HepG2 (cell line): ENCODE results near the gene PDP2. TPM values are rescaled to one million over a fixed set of nuclear protein-coding genes. Genes with fewer than 3 reads are reported as not detected.

Experiments used
- FOXC1 ChIP-seq: sonication (generic); formaldehyde crosslinking; IDR thresholded peaks from 2 replicates; pipeline ENCODE4 v1.8.0; 2022; ENCODE audit warnings: mild to moderate bottlenecking, missing genetic modification reagents, borderline replicate concordance
- HNRNPL ChIP-seq: fragments of 200-400 bp; formaldehyde crosslinking; IDR thresholded peaks from 2 replicates; pipeline ENCODE4 v1.6.1; 2017; ENCODE audit warnings: mild to moderate bottlenecking, low read depth, low read length
- MTF2 ChIP-seq: sonication (generic); formaldehyde crosslinking; IDR thresholded peaks from 2 replicates; pipeline ENCODE4 v1.5.0; 2020; ENCODE audit warnings: missing genetic modification reagents, borderline replicate concordance
- SIN3B ChIP-seq: fragments of 150-350 bp; IDR thresholded peaks from 2 replicates; pipeline ENCODE4 v1.6.1; 2014; ENCODE audit warnings: low read length
- SMC3 ChIP-seq: IDR thresholded peaks from 2 replicates; pipeline ENCODE4 v1.6.1; 2011; ENCODE audit warnings: low read length, improper control_type of control experiment
- TBP ChIP-seq: sonication (generic); formaldehyde crosslinking; IDR thresholded peaks from 2 replicates; pipeline ENCODE4 v1.5.0; 2020; ENCODE audit warnings: missing genetic modification reagents
- ZBTB42 ChIP-seq: sonication (generic); formaldehyde crosslinking; IDR thresholded peaks from 2 replicates; pipeline ENCODE4 v1.5.0; 2020; ENCODE audit warnings: mild to moderate bottlenecking, missing genetic modification reagents
- ZNF160 ChIP-seq: sonication (generic); formaldehyde crosslinking; IDR thresholded peaks from 2 replicates; pipeline ENCODE4 v1.8.0; 2022; ENCODE audit warnings: mild to moderate bottlenecking, inconsistent platforms, missing genetic modification reagents
- ZNF251 ChIP-seq: sonication (generic); formaldehyde crosslinking; IDR thresholded peaks from 2 replicates; pipeline ENCODE4 v1.9.0; 2021; ENCODE audit warnings: mild to moderate bottlenecking, missing genetic modification reagents
- polyA plus RNA-seq, 8 experiments: library from polyadenylated mRNA; depleted of rRNA in 3 of 8; stranded (reverse) in 7 of 8; unstranded in 1 of 8; fragments of >200 nt; fragmentation: Illumina TruSeq in 4 of 8; extraction: Trizol in 4 of 8; gene quantifications; 2 replicates each; pipeline versions ENCODE4 v1.2.1 to v1.2.3, GENCODE V29; 2011 to 2016; ENCODE audit warnings: low read depth in 4 of 8, missing spikeins in 1 of 8, mixed read lengths in 1 of 8; ENCODE audit not compliant: insufficient read depth in 1 of 8
- total RNA-seq, 5 experiments: library from RNA; depleted of rRNA; stranded (reverse); fragments of >200 nt; fragmentation: Illumina TruSeq; extraction: Trizol; gene quantifications; 2 replicates each; pipeline ENCODE4 v1.2.3, GENCODE V29; 2016; ENCODE audit warnings: low read depth in 1 of 5
- TF ChIP-seq, protein P1 (sequence below): IDR thresholded peaks from 2 replicates; pipeline ENCODE4 v1.6.1; 2012; ENCODE audit warnings: low read depth, low read length, improper control_type of control experiment
- TF ChIP-seq, protein P2 (sequence below): sonication (generic); formaldehyde crosslinking; IDR thresholded peaks from 2 replicates; pipeline ENCODE4 v1.5.0; 2020; ENCODE audit warnings: missing genetic modification reagents, mild to moderate bottlenecking, borderline replicate concordance
- TF ChIP-seq, protein P3 (sequence below), 2 experiments: sonication (generic) in 1 of 2; formaldehyde crosslinking in 1 of 2; IDR thresholded peaks; 2 replicates each; pipeline versions ENCODE4 v1.6.1 to v1.9.0; 2014 to 2022; ENCODE audit warnings: antibody characterized with exemption in 1 of 2, borderline replicate concordance in 1 of 2, inconsistent platforms in 1 of 2, low read depth in 1 of 2, missing genetic modification reagents in 1 of 2
- TF ChIP-seq, protein P4 (sequence below): IDR thresholded peaks from 2 replicates; pipeline ENCODE4 v1.6.1; 2018; ENCODE audit warnings: missing genetic modification reagents, mild to moderate bottlenecking, missing compliant biosample characterization
- TF ChIP-seq, protein P5 (sequence below): sonication (generic); formaldehyde crosslinking; IDR thresholded peaks from 2 replicates; pipeline ENCODE4 v1.4.0; 2020; ENCODE audit warnings: missing genetic modification reagents, borderline replicate concordance
- TF ChIP-seq, protein P6 (sequence below): sonication (generic); formaldehyde crosslinking; IDR thresholded peaks from 2 replicates; pipeline ENCODE4 v1.4.0; 2020; ENCODE audit warnings: low read depth, mild to moderate bottlenecking, missing genetic modification reagents

Gene PDP2
- total and polyA plus RNA-seq, 2 of the 13 experiments (the other 11 are each of a cell fraction or from before 2014, with no cell fraction given), result 12.8 to 15.8 TPM

DNA sequence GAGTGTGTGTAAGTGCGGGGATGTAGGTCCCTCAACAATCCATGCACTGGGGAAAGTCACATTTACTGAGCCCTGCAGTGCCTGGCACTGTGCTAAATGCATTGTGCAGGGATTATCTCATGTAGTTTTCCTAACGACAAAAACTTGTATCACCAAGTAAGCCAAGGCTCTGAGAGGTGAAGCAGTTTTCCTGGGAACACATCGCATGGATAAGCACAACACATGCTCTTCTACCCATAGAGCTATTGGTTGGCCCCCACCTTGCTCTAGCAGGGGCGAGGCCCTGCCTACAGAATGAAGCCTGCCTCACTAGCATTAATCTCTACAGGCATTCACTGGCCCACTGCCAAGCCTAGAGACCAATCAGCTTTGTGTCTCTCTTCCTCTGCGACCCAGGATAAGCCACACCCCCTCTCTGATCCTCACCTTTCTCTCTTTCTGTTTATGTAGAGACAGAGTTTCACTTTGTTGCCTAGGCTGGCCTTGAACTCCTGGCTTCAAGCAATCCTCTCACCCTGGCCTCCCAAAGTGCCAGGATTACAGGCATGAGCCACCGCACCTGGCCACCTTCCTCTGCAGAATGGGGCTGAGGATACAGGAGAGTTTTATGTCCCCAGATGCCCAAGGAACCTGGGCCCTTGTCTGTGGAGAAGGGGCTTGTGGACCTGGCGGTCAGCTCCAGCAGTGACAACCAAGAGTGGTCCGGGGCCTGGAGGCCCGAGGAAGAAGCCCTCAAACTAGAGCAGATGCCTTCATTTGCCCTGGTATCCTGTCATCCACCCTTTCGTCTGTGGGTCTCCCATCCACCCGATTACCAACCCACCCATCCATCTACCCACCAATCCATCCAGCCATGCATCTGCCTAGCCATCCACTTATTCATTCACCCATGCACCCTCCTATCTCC is 25.6 kb downstream of the PDP2 start (continued):
- TF ChIP-seq, protein P1, sequence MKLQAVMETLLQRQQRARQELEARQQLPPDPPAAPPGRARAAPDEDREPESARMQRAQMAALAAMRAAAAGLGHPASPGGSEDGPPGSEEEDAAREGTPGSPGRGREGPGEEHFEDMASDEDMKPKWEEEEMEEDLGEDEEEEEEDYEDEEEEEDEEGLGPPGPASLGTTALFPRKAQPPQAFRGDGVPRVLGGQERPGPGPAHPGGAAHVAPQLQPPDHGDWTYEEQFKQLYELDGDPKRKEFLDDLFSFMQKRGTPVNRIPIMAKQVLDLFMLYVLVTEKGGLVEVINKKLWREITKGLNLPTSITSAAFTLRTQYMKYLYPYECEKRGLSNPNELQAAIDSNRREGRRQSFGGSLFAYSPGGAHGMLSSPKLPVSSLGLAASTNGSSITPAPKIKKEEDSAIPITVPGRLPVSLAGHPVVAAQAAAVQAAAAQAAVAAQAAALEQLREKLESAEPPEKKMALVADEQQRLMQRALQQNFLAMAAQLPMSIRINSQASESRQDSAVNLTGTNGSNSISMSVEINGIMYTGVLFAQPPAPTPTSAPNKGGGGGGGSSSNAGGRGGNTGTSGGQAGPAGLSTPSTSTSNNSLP, result no peak
- TF ChIP-seq, protein P2, sequence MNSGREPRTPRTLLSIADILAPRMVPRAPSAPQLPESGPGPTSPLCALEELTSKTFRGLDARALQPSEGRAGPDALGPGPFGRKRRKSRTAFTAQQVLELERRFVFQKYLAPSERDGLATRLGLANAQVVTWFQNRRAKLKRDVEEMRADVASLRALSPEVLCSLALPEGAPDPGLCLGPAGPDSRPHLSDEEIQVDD, result no peak
- TF ChIP-seq SMC3, result 0 out of 2 replicates have a peak, but pooled peaks have one; percentile 4
- peak; percentile 48; the same call in 1 of the 2 replicates for TF ChIP-seq ZNF160 (CRISPR knock-in tag)
- TF ChIP-seq, protein P3, sequence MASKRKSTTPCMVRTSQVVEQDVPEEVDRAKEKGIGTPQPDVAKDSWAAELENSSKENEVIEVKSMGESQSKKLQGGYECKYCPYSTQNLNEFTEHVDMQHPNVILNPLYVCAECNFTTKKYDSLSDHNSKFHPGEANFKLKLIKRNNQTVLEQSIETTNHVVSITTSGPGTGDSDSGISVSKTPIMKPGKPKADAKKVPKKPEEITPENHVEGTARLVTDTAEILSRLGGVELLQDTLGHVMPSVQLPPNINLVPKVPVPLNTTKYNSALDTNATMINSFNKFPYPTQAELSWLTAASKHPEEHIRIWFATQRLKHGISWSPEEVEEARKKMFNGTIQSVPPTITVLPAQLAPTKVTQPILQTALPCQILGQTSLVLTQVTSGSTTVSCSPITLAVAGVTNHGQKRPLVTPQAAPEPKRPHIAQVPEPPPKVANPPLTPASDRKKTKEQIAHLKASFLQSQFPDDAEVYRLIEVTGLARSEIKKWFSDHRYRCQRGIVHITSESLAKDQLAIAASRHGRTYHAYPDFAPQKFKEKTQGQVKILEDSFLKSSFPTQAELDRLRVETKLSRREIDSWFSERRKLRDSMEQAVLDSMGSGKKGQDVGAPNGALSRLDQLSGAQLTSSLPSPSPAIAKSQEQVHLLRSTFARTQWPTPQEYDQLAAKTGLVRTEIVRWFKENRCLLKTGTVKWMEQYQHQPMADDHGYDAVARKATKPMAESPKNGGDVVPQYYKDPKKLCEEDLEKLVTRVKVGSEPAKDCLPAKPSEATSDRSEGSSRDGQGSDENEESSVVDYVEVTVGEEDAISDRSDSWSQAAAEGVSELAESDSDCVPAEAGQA (IDR thresholded peaks at IDR 0.05; ENCODE audit: low read depth), result no peak
- TF ChIP-seq, protein P3 (CRISPR knock-in tag; IDR thresholded peaks at IDR 0.05; ENCODE audit: borderline replicate concordance), result 0 out of 2 replicates have a peak, but pooled peaks have one; percentile 31
- TF ChIP-seq, protein P4, sequence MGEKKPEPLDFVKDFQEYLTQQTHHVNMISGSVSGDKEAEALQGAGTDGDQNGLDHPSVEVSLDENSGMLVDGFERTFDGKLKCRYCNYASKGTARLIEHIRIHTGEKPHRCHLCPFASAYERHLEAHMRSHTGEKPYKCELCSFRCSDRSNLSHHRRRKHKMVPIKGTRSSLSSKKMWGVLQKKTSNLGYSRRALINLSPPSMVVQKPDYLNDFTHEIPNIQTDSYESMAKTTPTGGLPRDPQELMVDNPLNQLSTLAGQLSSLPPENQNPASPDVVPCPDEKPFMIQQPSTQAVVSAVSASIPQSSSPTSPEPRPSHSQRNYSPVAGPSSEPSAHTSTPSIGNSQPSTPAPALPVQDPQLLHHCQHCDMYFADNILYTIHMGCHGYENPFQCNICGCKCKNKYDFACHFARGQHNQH (CRISPR knock-in tag), result peak; percentile 74
- TF ChIP-seq TBP (CRISPR knock-in tag), result 0 out of 2 replicates have a peak, but pooled peaks have one; percentile 33
- peak; percentile 30; the same call in 1 of the 2 replicates for TF ChIP-seq FOXC1 (CRISPR knock-in tag)
- TF ChIP-seq MTF2, result no peak
- TF ChIP-seq HNRNPL, result no peak
- no peak for TF ChIP-seq SIN3B
- 0 out of 2 replicates have a peak, but pooled peaks have one; percentile 43 for TF ChIP-seq ZBTB42 (CRISPR knock-in tag)
- TF ChIP-seq, protein P5, sequence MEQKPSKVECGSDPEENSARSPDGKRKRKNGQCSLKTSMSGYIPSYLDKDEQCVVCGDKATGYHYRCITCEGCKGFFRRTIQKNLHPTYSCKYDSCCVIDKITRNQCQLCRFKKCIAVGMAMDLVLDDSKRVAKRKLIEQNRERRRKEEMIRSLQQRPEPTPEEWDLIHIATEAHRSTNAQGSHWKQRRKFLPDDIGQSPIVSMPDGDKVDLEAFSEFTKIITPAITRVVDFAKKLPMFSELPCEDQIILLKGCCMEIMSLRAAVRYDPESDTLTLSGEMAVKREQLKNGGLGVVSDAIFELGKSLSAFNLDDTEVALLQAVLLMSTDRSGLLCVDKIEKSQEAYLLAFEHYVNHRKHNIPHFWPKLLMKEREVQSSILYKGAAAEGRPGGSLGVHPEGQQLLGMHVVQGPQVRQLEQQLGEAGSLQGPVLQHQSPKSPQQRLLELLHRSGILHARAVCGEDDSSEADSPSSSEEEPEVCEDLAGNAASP (CRISPR knock-in tag), result peak; percentile 80; the same call in 1 of the 2 replicates
- TF ChIP-seq, protein P6, sequence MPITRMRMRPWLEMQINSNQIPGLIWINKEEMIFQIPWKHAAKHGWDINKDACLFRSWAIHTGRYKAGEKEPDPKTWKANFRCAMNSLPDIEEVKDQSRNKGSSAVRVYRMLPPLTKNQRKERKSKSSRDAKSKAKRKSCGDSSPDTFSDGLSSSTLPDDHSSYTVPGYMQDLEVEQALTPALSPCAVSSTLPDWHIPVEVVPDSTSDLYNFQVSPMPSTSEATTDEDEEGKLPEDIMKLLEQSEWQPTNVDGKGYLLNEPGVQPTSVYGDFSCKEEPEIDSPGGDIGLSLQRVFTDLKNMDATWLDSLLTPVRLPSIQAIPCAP (CRISPR knock-in tag), result no peak
- no peak for TF ChIP-seq ZNF251 (CRISPR knock-in tag)
